ENCODE data around the gene REG1A.

Gene REG1A

GRCh38 chr2:79100285-79100684, 20.0 kb upstream of the REG1A start:
- H3K4me3 ChIP-seq (ENCODE audit: low read depth, low read length): no peak overlapping the region
- no peaks in the 10 kb centered on the region for H3K9me3 ChIP-seq
- no peak for TF ChIP-seq CTCF (IDR thresholded peaks at IDR 0.05; ENCODE audit: low read depth, low read length)
- DNase-seq: no peak
- H3K27me3 ChIP-seq: no peaks in the 10 kb centered on the region
- no peaks in the 10 kb centered on the region for H3K36me3 ChIP-seq
- no peaks in the 10 kb centered on the region for H3K4me1 ChIP-seq

GRCh38 chr2:79101024-79101423, 19.3 kb upstream of the REG1A start:
- DNase-seq: no peak
- no peaks in the 10 kb centered on the region for H3K4me1 ChIP-seq
- H3K36me3 ChIP-seq: no peaks in the 10 kb centered on the region
- H3K27me3 ChIP-seq: no peaks in the 10 kb centered on the region
- H3K4me3 ChIP-seq (ENCODE audit: low read depth, low read length): no peak overlapping the region
- no peaks in the 10 kb centered on the region for H3K9me3 ChIP-seq
- TF ChIP-seq CTCF (IDR thresholded peaks at IDR 0.05; ENCODE audit: low read depth, low read length): no peak

- no peaks in the 10 kb centered on the region for H3K4me1 ChIP-seq
- no peaks in the 10 kb centered on the region for H3K36me3 ChIP-seq
- no peaks in the 10 kb centered on the region for H3K9me3 ChIP-seq
- no peak for TF ChIP-seq CTCF (IDR thresholded peaks at IDR 0.05; ENCODE audit: low read depth, low read length)
- no peak for DNase-seq
- H3K27me3 ChIP-seq: no peaks in the 10 kb centered on the region
- H3K4me3 ChIP-seq (ENCODE audit: low read depth, low read length): no peak overlapping the region
These were observed 17.1 kb upstream of the REG1A start for GRCh38 chr2:79103214-79103613.

DNA sequence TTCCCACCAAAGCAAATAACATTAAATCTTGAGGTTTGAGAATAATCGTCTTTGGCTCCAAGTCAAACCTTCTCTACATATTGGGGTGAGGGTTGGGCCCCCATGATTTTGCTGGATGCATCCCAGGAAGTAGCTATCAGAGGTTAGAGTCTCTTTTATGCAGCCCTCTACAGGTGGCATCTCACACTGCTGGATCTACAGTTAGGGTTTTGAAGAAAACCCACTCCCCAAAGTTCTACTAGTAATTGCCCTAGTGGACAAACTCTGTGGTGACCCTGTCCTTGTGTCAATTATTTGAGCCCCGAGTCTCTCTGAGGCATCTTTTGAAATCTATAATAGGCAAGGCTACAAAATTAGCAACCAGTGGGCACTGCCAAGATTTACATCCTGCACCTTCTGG, 15.0 kb upstream of the REG1A start:
- TF ChIP-seq CTCF (IDR thresholded peaks at IDR 0.05; ENCODE audit: low read depth, low read length): no peak
- H3K4me3 ChIP-seq (ENCODE audit: low read depth, low read length): no peak overlapping the region
- H3K27me3 ChIP-seq: no peaks in the 10 kb centered on the region
- no peaks in the 10 kb centered on the region for H3K4me1 ChIP-seq
- DNase-seq: no peak
- H3K36me3 ChIP-seq: no peaks in the 10 kb centered on the region
- H3K9me3 ChIP-seq: no peaks in the 10 kb centered on the region

GRCh38 chr2:79112269-79112668, 8.0 kb upstream of the REG1A start:
- DNase-seq: no peak
- Histone ChIP-seq H3K9me3 (no peaks in the 10 kb centered on the region), H3K36me3 (no peaks in the 10 kb centered on the region), H3K27me3 (no peaks in the 10 kb centered on the region), H3K4me3 (ENCODE audit: low read depth, low read length) (no peak overlapping the region), H3K4me1 (no peaks in the 10 kb centered on the region)
- no peak for TF ChIP-seq CTCF (IDR thresholded peaks at IDR 0.05; ENCODE audit: low read depth, low read length)

- H3K4me3 ChIP-seq (ENCODE audit: low read depth, low read length): no peak overlapping the region
- H3K36me3 ChIP-seq: no peaks in the 10 kb centered on the region
- no peak for DNase-seq
- TF ChIP-seq CTCF (IDR thresholded peaks at IDR 0.05; ENCODE audit: low read depth, low read length): no peak
- no peaks in the 10 kb centered on the region for H3K4me1 ChIP-seq
- H3K27me3 ChIP-seq: no peaks in the 10 kb centered on the region
- no peaks in the 10 kb centered on the region for H3K9me3 ChIP-seq
These were observed 5.3 kb upstream of the REG1A start for GRCh38 chr2:79114797-79115494.
